Measurements from ENCODE around the gene SRD5A3.

SRD5A3 gene

DNA sequence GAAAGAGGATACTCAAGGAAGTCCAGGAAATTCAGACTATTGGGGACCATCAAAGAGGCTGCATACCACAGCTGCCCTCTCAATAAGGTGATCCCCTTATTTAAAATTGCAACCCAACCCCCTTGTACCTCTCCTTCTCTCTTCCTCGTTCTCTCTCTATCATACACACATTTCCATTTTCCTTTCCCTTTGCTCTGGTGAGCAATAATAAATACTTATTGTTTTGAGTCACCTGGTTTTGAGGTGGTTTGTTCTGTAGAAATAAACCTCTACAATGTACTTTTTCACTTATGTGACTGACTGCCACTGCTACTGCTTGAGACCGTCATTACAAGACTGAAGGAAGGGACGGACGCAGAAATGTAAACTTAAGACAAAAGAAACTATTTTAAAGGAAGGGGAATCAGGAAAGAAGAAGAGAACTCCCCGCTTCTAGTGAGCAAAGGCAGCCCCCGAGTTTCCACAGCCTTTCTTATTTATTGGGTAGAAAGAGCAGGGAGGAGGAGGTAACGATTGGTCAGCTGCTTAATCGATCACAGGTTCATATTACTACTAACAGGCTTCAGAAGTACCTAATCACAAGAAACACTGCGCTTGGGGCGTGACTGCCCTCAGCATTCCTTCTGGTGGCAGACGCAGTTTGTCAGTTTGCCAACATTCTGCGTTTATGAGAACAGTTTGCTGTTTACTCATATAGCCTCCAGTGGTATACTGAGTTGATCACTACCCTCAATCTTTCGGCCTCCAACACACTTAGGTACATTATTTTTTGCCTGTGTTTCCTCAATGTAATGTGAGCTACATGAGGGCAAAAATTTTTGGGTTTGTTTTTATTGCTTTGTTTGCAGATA, 32.8 kb downstream of the SRD5A3 start:
- no peak for FAIRE-seq

DNA sequence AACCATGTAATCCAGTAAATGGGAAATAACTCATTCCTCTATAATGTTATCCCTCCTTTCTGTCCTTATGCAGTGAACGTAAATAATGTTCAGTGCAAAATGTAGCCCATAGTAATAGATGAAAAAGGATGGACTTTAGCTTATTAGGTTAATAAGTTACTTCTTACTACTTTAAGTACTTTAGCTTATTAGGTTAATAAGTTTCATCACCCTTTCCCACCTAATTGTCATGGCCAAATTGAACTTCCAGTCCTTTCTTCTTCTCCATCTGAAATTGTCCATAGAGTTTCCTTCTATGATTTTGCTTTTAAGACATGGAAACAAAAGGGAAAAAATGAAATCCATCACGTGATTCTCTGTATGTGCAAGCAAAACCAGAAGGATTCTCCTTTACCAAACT, 34.5 kb downstream of the SRD5A3 start:
- FAIRE-seq: no peak

DNA sequence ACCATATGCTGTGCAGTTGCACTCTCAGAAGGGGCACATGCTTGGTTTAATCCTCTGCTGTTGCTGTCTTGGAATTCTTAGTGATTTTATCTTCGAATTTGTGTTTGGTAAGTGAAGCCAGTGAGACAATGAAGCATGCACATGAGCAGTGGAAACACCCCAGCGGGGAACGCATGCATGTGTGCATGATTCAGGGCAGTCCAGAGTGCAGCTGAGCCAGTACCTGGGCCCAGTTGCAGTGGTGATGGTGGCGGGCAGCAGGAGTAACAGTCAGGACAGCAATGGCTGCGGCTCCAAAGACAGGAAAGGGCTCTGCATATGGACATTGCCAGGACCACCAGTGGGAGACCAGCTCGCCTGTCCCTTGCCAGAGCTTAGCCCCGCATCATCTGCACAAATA, 35.5 kb downstream of the SRD5A3 start:
- FAIRE-seq: no peak

DNA sequence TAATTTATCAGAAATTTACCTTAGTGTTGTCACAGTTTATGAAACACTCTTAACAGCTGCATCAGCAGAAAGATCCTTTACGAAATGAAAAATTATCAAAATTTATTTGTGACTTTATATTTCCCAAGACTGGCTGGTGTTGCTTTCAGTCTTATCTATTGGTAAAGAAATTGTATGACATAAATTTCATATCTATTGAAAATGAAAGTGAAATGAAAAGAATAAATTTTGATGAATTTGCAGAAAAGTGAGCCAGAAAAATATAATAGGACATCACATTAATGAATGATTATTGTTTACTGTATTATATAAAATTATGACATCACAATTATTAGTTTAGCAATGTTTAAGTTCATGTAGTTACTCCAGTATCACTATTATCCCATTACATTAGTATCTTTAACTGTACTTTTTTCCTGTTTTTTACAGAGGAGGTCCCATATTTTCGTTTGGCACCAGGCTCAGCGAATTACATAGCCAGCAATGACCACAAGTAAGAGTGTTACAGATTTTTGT, 36.5 kb downstream of the SRD5A3 start:
- no peak for FAIRE-seq

DNA sequence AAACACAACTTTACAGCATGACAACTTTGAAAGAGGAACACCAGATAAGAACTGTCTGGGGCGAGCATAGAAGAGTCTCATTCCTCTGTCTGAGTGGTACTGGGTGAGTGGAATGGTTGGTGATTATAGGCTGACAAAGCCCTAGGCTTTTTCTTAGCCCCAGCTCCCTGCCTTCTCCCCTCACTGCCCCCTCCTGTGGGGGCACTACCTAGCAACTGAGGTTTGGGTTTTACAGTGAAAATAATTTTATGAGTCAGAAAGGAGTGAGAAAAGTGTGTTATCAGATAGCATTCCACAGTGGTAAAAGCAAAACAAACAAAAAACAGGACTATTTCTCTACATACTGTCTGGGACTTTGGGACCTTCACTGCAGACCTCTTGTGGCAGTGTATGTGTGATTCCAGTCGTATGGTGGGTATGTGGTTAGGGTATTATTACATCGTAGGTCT, 39.2 kb downstream of the SRD5A3 start:
- FAIRE-seq: no peak

DNA sequence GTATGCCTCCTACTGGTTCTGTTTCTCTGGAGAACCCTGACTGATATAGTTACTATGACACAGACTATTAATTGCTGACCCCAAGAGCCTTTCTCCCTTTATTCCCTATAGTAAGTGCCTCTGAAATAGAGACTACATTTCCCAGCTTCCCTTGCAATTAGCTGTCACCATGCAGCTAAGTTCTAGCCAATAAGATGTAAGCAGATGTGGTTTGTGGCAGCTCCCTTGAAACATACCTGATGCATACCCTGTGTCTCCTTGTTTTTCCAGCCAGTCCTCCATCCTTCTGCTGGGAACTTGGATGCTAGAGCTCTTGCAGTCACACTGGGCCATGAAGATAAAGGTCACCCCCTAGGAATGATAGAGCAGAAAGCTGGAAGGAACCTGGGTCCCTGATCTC, 40.0 kb downstream of the SRD5A3 start:
- no peak for FAIRE-seq

DNA sequence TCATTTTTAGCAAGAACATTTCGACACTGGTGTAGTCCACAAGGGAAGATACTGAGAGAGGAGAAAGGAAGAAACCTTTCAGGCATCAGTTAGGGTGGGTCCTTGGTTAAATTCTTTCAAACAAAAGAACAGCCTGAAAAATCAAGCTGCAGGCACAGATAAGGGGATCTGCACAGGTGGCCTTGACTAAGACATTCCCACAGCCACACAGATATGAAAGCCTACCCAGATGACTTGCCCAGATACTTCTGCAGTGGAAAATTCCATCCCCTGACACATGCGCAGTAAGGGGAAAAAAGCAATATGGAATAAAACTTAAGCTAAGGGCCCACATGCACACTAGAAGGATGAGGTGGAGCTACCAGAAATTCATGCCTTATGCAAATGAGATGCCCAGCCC, 40.8 kb downstream of the SRD5A3 start:
- FAIRE-seq: no peak

DNA sequence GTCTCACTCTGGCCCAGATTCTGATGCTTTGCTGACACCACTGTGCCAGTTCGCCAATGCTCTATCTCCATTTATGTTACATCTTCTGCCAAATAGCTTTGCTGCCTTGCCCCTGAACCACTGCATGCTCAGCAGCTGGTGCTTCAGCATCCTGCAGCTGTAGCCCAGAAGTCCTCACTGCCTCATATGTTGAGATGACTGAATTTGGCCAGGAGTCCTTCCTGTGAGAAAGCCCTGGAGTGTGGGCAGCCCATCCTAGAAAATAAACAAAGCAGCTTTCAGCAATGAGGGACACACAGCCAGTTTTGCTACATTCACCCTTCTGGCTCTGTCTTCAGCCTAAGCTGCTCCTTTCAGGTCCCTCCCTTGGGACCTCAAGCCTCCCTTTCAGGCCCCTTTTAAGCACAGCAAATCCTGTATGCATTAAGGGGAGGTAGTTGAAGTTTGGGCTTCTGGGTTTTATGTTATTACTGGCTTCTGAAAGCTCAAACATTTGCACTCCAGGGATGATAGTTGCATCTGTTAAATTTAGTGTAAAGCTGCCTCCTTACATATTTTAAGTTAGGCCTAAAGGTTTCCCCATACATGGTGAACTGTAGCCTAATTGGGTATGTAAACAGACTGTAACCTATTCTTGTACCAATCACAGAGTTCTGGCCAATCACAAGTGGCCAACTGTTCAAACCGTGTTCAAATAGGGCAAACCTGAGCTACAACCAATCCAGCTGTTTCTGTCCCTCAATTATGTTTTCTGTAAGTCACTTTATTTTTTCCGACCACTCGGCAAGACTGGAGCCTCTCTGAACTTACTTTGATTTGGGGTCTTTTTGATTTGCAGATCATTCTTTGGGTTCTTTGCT, 47.6 kb downstream of the SRD5A3 start:
- no peak for FAIRE-seq

DNA sequence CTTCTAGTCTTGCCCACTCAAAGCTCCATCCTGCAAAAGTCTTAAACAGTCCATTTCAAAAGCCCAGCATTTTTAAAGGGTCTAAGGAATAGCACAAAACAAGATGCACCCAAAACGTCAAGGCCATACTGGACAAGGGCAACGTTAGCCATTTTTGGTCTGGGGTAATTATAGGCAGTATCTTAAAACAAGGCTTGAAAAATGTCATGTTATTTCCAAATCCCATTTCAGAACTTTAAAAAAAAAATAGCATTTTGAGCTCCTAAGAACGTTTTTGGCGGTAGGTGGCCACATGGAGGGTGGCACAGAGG, 49.1 kb downstream of the SRD5A3 start:
- no peak for FAIRE-seq

DNA sequence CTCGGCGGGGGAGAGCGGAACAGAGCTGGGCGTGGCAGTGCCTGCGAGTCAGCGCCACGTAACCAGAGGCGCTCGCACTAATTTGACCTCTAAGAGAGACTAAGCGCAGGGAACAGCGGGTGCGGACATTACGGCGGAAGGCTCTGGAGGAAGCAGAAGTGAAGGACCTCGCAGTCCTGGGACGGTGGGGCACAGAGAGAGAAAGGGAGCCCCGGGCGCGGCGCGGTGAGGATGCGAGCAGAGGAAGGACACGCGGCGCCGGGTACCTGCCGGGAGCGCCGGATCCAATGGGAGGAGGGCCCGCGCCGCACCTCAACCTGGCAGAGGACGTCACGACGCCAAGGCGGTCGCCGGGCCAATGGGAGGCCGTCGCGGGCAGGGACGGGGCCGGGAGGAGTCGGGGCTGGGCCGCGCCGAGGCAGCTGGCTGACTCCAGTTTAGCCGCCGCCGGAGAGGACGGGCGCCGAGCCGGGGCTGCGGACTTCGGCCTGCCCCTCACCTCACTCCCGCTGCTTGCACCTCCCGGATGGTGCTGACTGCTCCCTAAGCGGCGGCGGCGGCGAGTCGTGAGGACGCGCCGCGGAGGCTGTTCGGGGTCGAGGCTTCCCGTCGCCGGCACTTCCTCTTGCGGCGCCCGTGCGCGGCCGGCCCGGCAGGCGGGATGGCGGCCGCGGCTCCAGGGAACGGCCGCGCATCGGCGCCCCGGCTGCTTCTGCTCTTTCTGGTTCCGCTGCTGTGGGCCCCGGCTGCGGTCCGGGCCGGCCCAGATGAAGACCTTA, 49.7 kb downstream of the SRD5A3 start, which contains the start of gene TMEM165:
Gene TMEM165, plus strand, starts transcription at position 429 of the 779 bp plus-strand sequence. Its CDS starts 233 bp downstream, at position 662.
- FAIRE-seq: no peak

DNA sequence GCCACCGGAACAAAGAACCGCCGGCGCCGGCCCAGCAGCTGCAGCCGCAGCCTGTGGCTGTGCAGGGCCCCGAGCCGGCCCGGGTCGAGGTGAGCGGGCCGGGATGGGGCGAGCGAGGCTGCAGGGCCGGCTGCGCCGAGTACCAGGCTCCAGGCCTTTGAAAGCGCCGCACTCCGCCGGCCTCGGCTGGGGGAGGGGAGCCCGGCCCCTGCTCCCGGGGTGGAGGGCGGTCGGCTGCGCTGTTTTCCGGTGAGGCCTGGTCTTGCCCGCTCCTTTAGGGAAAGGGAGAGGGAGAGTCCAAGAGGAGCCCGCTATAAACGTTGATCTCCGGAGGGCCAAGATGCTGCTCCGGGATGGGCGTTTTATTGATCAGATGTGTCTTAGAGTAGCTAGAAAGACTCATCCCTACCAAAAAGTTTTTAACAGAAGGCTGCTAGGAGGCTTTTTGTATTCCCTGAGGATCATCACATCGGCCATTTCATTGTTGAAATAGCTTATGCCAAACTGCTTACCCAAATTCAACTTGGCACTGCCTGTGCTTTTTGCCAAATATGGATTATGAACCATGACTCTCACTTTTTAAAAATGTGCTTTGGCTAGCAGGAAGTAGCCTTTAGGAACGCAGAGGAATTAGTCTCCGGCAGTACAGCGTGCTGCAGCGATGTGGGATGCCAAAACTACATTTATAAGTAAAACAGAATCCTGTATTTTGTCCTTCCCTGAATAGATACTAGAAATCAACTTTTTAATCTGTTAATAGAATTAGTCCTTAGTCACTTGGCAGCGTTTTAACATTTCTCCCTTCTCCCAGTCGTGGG, 50.5 kb downstream of the SRD5A3 start:
- no peak for FAIRE-seq

DNA sequence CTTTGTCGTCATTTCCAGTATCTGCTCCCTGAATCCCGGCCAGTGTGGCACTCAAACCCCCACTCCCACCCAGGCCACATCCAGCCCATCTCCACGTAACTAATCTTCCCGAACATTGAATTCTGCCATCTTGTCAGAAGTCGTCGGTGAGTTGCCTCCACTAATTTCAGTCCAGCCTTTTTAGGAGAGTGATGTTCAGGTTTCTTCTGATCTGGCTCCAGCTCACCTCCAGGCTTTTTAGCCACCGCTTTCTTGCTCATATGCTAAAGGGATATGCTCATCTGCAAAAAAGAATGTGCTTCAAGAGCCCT, 51.0 kb downstream of the SRD5A3 start:
- FAIRE-seq: no peak

DNA sequence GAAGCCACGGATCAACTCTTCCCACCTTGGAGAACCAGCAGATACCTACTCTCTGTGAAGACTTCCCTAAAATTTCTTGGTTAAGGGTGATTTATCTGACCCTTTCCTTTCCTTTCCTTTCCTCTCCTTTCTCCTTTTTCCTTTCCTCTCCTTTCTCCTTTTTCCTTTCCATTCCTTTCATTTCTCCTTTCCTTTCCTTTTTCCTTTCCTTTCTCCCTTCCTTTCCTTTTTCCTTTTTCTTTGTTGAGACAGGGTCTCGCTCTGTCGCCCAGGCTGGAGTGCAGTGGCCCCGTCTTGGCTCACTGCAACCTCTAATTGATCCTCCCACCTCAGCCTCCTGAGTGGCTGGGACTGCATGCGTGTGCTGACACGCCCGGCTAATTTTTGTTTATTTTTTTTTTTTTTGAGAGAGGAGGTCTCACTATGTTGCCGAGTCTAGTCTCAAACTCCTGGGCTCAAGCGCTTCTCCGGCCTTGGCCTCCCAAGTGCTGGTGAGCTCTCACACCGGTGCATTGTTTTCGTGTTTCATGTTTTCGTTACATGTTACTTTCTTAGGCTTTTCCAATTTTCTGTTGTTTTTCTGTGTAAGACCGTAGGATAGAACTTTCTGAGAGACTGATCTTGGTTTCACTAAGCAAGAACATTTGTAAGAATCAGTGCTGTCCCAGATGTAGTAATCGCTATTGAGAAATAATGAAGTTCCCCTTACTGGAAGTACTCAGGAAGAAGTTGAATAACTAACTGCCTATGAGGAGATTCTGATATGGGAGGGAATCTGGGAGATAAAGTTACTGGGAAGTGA, 51.7 kb downstream of the SRD5A3 start:
- FAIRE-seq: no peak

DNA sequence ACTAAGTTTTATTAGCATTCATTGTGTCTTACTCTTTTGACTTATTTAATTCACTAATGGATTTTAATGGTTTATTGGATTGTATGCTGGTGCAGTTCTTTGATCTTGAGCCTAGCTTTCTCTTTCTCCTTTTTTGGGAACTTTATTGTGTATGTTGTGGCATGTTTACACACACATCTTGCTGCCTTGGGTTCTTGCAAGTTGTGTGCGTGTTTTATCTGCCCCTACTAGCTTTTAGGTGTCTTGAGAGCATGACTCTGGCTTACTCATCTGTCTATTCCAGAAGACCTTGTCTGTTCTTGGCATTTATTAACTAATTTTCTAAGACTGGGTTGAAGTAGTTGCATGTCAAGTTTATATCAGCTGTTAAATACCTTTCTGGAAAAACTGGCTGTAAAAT, 52.4 kb downstream of the SRD5A3 start:
- no peak for FAIRE-seq

DNA sequence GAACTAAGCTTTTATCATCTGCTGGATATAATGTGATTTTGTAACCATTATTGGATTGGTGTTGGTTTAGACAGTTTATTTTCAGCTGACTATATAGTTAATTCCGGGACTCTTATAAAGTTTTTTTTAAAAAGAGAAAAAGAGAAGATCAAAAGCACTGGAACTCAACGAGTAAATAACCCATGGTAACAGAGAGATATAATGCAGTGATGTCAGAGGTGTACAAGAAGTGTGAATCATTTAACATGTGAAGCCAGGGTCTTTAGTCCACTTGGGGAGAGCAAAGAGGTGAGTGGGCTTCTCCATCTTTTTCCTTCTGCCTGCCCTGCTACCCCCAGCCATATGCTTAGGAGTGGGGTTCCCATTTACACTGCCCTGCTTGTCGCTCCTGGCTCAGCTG, 52.9 kb downstream of the SRD5A3 start:
- FAIRE-seq: no peak

DNA sequence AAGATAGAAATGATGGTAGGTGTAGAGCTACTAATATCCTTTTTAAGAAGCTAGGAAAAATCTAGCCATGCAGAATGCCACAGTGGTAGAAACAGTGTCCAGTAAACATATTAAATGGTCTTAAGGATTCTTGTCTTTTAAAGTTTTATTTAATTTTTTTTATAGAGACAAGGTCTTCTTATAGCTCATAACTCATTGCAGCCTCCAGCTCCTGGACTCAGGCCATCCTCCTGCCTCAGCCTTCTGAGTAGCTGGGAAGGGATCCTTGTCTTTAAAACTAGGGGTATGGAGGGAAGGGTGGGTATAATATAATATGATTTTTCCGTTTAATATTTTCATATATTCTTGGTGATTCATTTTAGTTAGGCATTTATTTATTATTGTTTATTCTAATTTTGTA, 53.5 kb downstream of the SRD5A3 start:
- no peak for FAIRE-seq

DNA sequence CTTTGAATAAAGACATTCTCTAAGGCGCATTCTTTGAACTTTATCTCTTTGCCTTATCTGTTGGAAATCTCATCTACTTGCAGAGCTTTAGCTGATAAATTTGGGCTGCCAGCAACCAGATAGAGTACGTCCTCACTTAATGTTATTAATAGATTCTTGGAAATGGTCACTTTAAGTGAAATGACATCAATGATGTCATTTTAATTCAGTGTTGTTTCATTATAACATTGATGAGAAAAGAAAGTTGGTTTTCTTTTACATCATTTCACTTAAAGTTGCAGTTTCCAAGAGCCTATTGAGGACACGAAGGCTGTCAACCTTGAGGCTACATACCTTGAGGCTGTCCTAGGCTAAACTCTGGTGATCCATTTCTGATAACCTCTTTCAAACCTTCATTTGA, 59.0 kb downstream of the SRD5A3 start:
- no peak for FAIRE-seq

DNA sequence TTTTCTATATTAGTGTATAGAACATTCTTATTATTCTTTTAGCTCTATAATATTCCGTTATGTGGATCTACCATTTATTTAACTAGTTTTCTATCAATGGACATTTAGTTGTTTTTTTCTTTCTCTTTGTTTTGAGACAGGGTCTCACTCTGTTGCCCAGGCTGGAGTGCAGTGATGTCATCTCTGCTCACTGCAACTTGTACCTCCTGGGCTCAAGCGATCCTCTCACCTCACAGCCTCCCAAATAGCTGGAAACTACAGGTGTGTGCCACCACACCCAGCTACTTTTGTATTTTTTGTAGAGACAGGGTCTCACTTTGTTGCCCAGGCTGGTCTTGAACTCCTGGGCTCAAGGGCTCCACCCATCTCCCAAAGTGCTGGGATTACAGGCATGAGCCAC, 60.5 kb downstream of the SRD5A3 start:
- FAIRE-seq: no peak

DNA sequence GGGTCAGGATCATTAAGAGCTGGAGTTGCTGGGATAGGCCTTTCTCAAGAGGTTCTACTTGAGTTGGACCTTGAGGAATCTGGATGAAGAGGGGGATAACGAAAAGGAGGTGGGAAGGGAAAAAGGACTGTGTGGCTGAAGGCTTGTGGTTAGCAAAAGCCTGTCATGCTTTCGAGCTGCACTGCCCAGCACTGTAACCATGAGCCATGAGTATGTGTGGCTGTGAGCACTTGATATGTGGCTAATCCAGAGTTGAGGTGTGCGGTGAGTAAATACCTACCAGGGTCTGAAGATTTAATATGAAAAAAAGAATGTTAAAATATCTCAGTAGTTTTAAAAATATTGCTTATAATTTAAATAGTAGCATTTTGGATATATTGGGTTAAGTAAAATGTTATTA, 61.1 kb downstream of the SRD5A3 start:
- FAIRE-seq: no peak

DNA sequence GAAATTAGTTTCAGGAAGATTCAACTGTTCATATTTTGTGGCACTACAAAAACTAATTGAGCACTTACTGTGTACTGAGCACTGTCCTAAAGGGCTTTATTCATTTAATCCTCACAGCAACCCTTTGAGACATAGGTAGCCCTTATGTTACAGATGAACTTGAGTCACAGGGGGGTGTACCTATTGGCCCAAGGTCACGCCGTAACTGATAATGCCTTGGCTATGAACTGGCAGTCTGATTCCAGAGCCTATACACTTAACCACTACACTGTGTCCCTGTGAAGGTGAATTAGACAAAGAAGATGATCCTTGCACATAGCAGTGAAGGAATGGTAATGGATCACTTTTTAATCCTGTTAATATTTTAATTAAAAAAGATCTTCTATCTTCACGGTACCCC, 61.7 kb downstream of the SRD5A3 start:
- no peak for FAIRE-seq

DNA sequence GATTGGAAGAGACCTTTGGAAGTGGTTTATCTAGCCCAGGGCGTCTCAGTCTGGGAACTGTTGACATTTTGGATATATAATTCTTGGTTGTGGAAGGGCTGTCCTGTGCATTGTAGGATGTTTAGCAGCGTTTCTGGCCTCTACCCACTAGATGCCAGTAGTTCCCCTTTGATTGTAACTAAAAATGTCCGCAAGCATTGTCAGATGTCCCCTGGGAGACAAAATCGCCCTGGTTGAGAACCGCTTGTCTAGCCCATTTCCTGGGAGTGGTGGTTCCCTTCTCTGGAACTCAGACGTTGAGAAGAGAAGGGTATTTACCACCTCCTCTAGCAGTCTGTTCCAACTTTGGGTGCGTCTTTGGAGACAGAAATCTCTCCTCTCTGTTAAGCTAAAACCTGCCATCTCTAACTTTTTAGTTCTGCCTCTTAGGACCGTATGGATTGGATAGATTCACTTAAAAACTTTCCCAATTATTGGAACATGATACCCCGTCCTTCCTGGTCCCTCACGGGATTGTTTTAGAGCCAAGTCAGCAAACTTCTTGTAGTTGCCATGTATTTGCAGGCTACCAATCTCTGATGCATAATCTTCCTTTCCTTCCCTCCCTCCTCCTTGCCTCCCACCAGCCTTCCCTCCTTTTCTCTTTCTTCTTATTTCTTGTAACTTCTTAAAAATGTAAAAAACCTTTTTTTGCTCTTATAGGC, 63.6 kb downstream of the SRD5A3 start:
- FAIRE-seq: no peak

Data from A204.1 (cell line).